HT-29 (cell line): Measurements from ENCODE around the gene POLD1. TPM values are rescaled to one million over a fixed set of nuclear protein-coding genes. Genes with fewer than 3 reads are reported as not detected.
"Not testable (repeated sequence)": the region's sequence is repeated elsewhere in the genome, so short reads cannot be mapped to it uniquely, and the experiment has no call there.

ENCODE experiments used
- DNase-seq: peaks from one replicate; pipeline ENCODE4 v3.0.0-alpha.2; 2015; ENCODE audit warnings: low spot score
- total RNA-seq: library from RNA; depleted of rRNA; stranded (reverse); fragments of >200 nt; shearing (Covaris generic); gene quantifications from 2 replicates; pipeline ENCODE4 v1.2.3, GENCODE V29; 2014

Gene POLD1
- total RNA-seq, 1 experiment from 2014 or later = 256 TPM

DNA sequence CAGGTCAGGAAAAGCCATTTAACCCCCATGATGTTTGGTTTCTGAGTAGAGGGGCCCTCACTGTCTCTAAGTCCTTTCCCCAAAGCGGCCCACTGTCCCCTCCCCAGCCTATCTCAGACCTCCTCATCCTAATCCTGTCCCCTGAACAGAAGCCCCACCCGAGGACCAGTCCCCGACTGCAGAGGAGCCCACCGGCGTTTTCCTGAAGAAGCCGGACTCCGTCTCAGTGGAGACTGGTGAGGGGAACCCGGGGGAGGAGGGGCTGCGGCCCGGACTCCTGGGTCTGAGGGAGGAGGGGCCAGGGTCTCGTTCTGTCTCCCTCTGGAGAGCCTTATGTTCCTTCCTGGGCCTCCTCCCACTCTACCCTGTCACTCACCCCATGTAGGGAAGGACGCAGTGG, 51.5 kb downstream of the POLD1 start:
- no peak for DNase-seq

DNA sequence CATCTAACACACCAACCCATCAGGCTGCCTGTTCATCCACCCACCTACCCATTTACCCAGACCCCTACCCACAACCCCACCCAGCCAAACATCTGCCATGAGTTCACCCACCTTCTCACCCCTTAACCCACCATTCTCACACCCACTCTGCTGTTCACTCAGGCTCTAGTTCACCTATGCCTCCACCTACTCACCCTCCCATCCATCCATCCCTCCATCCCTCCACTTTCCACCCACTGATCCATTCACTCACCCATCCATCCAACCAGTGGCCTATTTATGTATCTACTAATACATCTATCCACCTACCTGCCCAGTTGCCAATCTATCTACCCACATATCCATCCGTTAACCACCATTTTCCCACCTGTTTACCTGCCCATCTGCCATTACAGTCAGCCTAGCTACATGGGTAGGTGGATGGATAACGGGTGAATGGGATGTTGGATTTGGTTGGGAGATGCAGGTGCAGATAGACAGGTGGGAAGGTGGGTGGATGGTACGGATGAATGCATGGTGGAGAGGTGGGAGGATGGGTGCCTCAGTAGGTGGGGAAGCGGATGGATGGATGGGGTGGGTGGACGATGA, 53.8 kb downstream of the POLD1 start:
- no peak for DNase-seq

DNA sequence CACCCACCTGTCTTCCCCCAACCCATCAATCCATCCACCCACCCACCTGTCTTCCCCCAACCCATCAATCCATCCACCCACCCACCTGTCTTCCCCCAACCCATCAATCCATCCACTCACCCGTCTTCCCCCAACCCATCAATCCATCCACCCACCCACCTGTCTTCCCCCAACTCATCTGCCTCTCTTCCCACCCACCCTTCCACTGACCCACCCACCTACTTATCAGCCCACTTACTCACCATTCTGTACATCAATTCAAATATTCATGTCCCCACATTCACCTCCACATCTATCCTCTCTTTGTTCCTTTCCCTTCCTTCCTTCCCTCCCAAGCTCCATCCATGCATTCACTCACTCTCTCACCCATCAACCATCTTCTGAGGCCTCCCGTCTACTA, 55.0 kb downstream of the POLD1 start:
- DNase-seq = not testable (repeated sequence)

DNA sequence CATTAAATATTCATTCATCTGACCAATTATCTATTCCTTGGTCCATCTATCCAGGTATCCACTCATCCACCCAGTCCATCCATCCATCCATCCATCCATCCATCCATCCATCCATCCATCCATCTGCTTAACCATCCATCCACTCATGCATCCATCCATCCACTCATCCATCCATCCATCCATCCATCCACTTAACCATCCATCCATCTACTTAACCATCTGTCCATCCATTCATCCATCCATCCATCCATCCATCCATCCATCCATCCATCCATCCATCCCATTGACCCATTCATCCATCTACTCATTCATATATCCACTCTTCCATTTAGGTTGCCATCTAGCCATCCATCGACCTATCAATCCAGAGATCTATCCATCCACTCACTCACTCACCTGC, 59.9 kb downstream of the POLD1 start:
- DNase-seq = no peak

DNA sequence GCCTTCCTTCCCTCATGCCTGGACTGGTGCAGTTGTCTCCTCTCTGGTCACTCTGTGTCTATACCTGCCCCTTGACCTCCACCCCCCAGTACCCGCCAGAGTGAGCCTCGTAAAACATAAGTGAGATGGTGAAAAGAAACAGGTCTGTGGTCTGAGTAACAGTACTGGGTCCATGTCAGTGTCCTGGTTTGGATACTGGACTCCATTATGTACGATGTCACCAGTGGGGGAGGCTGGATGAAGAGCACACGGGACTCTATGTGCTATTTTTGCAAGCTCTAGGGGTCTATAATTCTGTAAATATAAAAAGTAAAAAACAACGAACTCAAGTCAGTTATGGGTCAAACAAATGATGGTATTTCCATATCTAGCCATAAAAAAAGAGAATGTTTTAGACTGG, 62.9 kb downstream of the POLD1 start:
- DNase-seq = no peak

DNA sequence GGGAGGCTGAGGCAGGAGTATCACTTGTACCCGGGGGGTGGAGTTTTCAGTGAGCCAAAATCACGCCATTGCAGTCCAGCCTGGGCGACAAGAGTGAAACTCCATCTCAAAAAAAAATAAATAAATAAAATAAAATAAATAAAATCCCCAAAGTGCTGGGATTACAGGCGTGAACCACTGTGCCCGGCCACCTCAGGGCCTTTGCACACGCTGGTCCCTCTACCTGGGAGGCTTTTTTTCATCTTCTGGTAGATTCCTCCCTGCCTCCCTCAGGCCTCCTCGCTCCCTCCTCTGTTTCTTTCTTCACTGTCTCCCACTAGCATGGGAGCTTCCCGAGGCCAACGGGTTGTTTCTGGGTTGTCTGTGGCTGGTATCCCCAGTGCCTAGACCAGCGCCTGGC, 63.6 kb downstream of the POLD1 start:
- no peak for DNase-seq

DNA sequence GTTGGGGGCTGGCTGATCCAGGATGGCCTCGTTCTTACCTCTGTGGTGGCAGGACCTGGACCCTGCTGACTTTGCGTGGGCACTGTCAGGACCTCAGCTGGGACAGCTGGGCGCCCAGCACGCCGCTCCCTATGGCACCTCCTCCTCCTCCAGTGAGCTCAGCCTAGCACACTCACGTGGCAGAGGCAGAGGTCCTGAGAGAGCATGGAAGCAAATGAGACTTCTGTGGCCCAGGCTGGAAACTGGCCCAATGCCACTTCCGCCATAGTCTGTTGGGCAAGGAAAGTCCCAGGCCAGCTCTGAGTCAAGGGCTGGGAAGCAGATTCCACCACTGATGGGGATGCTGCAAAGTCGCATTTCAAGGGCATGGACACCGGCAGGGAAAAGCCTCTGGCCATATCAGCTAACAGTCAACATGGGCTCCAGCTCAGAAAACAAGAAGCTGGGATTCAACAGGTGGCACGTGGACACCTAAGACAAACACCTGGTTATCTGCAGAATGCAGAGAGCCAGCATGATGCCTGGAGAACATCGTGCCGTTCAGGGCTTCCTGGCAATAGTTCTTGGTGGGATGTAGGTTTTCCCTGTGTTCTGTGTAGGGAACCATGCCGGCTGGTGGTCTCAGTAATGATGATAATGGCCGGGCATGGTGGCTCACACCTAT, 65.2 kb downstream of the POLD1 start:
- DNase-seq = peak; percentile 31

DNA sequence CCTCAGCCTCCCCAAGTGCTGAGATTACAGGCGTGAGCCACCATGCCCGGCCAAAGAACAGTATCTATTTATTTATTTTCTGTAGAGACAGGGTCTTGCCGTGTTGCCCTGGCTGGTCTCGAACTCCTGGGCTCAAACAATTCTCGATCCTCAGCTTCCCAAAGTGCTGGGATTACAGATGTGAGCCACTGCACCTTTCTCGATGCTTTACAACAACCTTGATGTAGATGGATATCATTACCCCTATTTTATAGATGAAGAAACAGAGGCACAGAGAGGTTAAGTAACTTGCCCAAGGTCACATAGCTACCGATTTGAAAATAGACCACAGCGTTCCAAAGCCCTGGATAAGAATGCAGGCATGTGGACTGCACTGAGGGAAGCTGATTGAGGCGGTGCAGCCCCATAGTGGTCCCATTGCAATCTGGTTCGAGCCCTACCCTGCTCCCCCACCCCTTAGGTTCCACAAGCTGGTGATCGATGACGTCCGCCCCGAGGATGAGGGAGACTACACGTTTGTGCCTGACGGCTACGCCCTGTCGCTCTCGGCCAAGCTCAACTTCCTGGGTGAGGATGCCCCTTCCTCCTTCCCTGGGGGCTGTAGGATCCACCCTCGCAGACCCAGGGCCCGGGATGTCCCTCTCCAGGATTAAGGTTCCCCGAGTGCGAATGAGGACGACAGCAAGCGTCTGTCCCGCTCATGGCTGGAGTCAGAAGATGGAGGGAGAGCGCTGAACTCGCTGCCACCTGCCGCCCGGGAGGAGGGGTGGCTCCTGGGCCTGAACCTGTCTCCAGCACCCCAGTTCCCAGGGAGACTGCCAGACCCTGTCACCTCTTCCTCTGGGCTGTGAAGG, 66.4 kb downstream of the POLD1 start:
- DNase-seq = no peak

DNA sequence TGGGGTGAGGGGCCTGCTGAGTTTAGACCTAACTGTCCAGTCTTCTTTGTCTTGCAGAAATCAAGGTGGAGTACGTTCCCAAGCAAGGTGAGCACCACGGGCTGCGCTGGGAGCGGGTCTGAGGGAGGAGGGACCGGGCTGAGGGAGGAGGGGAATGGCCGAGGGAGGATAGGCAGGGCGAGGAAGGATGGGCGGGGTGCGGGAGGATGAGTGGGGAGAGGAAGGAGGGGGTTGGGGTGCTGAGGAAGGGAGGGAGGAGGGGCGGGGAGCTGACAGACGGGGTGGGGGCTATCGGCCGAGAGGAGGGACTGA, 67.0 kb downstream of the POLD1 start:
- no peak for DNase-seq

DNA sequence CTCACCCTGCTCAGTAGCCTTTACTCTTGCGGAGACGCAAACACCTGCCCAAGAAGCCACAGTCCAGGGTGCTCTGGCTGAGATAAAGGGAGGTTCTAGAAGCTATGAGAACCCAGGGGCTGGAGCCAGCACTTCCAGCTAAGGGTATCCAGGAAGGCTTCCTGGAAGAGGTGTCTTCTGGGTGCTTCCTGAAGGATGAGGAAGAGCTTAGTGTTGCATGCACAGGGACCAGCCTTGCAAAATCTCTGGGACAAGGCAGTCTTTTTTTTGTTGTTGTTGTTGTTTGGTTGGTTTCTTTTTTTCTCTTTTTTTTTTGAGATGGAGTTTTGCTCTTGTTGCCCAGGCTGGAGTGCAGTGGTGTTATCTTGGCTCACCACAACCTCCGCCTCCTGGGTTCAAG, 69.1 kb downstream of the POLD1 start:
- no peak for DNase-seq

DNA sequence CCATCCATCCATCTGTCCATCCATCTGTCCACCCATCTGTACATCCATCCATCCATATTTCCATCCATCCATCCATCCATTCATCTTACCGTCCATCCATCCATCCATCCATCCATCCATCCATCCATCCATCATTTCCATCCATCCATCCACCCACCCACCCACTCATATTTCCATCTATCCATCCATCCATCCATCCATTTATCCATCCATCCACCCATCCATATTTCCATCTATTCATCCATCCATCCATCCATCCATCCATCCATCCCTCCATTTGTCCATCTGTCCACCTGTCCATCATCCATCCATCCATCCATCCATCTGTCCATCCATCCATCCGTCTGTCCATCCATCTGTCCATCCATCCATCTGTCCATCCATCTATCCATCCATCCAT, 71.8 kb downstream of the POLD1 start:
- no peak for DNase-seq

DNA sequence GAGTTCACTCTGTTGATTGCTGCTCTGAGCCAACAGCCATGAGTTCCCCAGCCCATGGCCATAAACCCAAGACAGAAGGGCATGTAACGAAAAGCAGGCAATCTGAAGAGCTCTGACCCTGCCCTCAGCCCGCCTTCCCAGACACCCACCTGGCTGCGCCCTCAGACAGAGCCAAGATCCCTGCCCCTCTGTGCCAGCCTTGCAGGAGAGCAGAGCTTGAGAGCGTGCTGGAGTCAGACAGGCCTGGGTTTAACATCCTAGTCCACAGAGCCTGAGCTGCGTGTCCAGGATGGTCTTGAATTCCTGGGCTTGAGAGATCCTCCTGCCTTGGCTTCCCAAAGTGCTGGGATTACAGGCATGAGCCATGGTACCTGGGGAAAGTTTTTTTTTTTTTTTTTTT, 73.2 kb downstream of the POLD1 start:
- no peak for DNase-seq

DNA sequence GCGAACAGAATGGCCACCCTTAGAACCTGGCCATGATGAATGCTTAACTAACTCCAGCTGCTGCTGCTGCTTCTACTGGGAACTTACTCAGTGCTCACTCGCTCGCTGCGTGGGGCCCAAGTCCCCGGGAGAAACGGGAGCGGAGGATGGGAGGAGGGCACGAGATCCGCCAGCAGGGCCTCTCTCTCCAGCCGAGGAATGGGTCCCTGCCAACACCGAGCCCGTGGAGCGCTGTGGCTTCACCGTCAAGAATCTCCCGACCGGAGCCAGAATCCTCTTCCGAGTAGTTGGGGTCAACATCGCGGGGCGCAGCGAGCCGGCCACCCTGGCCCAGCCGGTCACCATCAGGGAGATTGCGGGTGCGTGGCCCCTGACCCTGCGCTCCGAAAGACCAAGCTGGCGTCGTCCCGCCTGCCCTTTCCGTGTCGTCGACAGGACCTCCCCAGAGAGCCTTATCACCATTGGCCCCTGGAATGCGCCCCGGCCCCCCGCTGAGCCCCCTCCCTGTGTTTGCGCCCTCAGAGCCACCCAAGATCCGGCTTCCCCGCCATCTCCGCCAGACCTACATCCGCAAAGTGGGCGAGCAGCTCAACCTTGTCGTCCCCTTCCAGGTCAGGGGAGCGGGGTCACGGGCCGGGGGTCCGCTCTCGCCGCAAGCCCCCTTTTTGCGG, 74.4 kb downstream of the POLD1 start:
- DNase-seq = no peak

DNA sequence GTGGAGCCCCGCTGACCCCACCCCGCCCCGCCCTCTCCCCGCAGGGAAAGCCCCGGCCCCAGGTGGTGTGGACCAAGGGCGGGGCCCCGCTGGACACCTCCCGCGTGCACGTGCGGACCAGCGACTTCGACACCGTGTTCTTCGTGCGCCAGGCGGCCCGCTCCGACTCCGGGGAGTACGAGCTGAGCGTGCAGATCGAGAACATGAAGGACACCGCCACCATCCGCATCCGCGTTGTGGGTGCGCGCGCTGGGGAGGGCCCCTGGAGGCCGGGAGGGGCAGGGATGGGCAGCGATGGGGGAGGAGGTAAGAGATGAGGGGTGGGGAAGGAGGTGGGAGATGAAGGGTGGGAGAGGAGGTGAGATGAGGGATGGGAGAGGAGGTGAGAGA, 74.9 kb downstream of the POLD1 start:
- no peak for DNase-seq

DNA sequence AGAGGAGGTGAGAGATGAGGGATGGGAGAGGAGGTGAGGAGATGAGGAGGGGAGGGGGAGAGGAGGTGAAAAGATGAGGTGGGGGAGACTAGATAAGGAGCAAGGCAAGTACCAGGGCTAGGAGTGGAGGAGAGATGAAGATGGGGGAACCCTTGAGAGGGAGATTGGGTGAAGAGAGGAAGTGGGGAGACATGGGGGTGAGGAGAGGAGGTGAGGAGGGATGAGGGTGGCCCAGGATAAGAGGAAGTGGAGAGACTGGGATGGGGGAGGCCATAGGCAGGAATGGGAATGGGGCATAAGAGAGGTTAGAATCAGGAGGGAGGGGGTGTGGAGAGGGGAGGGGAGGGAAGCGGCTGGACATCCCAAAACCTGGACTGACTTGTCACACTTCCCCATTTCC, 75.5 kb downstream of the POLD1 start:
- DNase-seq = no peak

DNA sequence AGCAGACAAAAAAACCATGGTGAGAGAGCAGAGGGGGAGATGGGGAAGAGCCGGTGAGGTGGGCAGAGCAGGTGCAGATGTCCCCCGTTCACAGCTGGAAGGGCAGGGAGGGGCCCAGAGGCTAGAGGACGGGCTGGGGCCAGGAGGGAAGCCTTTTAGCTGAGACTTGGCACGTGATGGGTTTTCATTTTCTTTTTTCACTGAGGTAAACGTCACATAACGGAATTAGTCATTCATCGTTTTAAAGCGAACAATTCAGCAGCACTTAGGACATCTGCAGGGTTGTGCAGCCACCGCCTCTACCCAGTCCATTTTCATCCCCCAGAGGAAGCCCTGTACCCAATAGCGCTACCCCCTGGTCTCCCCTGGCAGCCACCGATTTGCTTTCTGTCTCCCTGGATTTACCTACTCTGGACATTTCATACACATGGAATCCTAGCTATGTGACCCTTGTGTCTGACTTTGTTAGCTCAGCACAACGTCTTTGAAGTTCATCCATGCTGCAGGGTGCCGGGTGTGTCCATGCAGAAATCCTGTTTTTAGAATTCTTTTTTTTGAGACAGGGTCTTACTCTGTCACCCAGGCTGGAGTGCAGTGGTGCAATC, 76.1 kb downstream of the POLD1 start:
- DNase-seq = no peak

DNA sequence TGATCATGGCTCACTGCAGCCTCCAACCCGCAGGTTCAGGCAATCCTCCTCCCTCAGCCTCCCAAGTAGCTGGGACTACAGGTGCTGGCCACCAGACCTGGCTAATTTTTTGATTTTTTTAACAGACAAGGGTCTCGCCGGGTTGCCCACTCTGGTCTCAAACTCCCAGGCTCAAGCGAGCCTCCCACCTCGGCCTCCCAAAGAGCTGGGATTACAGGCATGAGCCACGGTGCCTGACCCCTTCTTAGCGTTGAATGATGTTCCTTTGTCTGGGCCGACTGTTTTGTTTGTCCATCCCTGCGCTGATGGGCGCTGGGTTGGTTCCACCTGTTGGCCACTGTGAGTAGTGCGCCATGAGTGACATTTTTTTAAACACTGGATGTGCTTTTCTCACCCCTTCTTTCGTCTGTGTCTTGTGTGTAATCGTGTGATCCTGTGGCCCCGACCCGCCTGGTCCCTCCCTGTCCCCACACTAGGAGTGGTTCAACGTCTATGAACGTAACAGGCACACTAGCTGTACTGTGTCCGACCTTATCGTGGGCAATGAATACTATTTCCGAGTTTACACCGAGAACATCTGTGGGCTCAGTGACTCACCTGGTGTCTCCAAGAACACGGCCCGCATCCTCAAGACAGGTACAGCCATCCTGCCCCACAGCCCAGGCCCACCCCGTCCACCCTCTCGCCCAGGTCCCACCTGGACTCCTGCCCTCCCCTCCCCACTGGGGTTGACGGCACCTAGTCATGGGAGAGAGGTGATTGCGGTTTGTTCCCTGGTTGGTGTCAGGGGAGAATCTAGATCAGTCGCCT, 77.1 kb downstream of the POLD1 start:
- peak; percentile 94 for DNase-seq

DNA sequence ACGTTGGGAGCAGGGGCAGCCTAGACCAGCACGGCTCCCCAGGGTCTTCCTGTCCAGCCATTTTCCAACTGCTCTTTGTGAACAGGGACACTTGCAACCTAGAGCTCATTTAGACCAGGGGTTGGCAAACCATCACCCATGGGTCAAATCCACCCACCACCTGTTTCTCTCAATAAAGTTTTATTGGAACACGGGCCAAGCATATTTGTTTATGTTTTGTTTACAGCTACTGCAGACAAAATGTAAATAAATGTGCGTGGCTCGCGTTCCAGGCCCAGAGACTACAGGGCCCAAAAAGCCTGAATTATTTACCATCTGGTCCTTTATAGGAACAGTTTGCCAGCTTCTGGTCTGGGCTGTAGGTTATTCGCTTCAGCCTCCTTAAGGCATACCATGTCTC, 78.8 kb downstream of the POLD1 start:
- no peak for DNase-seq

DNA sequence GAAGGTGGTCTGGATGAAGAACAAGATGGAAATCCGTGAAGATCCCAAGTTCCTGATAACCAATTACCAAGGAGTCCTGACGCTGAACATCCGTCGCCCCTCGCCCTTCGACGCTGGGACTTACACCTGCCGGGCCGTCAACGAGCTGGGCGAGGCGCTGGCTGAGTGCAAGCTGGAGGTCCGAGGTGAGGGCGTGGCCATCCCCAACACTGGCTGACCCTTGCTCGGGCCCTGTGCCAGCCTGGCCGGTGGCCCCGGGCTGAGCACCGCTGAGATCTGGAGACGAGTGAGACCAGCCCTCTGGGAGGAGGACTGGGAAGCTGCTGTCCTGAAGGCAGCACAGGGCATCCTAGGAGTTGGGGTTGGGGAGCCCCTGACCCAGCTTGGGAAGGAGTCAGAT, 80.2 kb downstream of the POLD1 start:
- DNase-seq = no peak

DNA sequence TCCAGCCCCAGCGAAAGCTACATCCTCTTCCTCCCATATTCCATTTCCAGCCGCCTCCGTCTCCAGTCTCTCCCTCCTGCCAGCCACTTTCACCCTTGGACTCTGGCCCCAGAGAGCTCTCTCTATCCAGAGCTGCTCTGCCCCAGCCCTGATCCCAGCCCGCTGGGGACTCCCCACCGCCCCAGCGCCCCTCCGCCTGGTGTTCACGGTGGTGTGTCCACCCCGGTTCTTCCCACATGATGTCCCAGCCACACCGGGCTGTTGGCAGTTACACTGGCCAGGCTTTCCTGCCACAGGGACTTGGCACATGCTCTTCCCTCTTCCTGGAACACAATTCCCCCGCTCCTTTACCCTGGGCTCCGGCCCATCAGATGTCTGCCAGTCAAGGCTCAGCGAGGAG, 80.9 kb downstream of the POLD1 start:
- no peak for DNase-seq

DNA sequence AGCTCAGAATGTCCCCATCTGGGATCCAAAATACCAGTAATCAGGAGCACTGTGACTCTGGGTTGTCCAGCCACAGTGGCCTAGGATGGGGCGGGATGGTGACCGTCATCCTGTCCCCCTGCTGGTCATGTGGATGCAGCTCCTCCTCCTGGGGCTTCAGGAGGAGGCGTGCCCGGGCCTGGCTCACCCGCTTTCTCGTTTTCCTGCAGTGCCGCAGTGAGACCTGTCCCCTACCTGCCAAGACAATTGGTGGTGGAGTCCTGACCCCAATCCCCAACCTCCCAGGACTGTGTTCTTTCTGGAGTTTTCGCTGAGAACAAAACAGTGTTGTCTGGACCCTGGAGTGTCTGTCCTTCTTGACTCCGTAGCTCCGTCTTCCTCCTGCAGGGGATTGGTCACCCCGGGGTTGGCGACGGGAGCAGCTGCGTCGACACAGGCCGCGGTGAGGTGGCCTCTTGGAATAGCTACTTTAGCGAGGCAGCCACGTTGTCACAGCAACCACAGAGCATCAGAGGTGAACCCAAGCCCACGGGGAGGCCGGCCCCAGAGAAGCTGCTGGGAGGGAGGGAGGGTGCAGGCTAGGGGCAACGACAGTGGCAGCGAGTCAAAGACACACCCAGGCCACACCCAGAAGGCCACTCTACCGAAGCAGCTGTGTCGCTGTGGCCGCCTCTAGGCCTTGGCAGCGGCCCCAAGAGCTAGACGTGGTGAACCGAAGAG, 82.0 kb downstream of the POLD1 start:
- peak; percentile 58 for DNase-seq
